A673 (cell line): Measurements from ENCODE around the gene DDX11.
"Not testable (repeated sequence)": the region's sequence is repeated elsewhere in the genome, so short reads cannot be mapped to it uniquely, and the experiment has no call there.

Source experiments
- CTCF ChIP-seq: fragments of 300-800, 200-600 bp; sonication (generic); conservative IDR thresholded peaks from 2 replicates; pipeline ENCODE4 v1.5.1; 2017; ENCODE audit warnings: low read depth, mild to moderate bottlenecking, antibody characterized with exemption, low read length, moderate library complexity, mixed read lengths
- EZH2 ChIP-seq: fragments of 200-600 bp; sonication (generic); IDR thresholded peaks from 2 replicates; pipeline ENCODE4 v1.6.1; 2017; ENCODE audit warnings: borderline replicate concordance, low read depth, mild to moderate bottlenecking, mixed read lengths, antibody characterized with exemption, low read length; ENCODE audit not compliant: poor library complexity, severe bottlenecking

- not testable (repeated sequence) for TF ChIP-seq CTCF, EZH2
Observed at GRCh38 chr12:31124158-31124557, 50.5 kb downstream of the DDX11 start.
